Transverse colon (tissue), 4 donors: ENCODE measurements around the gene LCNL1. TPM values are rescaled to one million over a fixed set of nuclear protein-coding genes. Genes with fewer than 3 reads are reported as not detected.

Experiments
- DNase-seq: peaks from one replicate; pipeline ENCODE4 v3.0.0-alpha.2; 2019
- H3K27ac ChIP-seq, 4 donors: fragments of 200-600 bp; sonication (generic); 2 replicates each; pipeline ENCODE4 v1.5.1; 2016 to 2018; ENCODE audit warnings: inconsistent platforms in 4 of 4
- H3K27me3 ChIP-seq: fragments of 200-600 bp; sonication (generic); 2 replicates; pipeline ENCODE4 v1.5.1; 2017; ENCODE audit warnings: inconsistent platforms
- H3K36me3 ChIP-seq, 4 donors: fragments of 200-600 bp; sonication (generic); 2 replicates each; pipeline ENCODE4 v1.5.1; 2017 to 2019; ENCODE audit warnings: inconsistent platforms in 4 of 4
- H3K4me1 ChIP-seq, 4 donors: fragments of 200-600 bp; sonication (generic); 2 replicates each; pipeline ENCODE4 v1.5.1; 2017 to 2020; ENCODE audit warnings: inconsistent platforms in 4 of 4
- H3K4me3 ChIP-seq, 4 donors: fragments of 200-600 bp; sonication (generic); 1 replicate in 1 of 4; 2 replicates in 3 of 4; pipeline versions ENCODE4 v1.5.1 to v1.6.1; 2017 to 2019; ENCODE audit warnings: inconsistent platforms in 4 of 4
- H3K9me3 ChIP-seq, 2 donors: fragments of 200-600 bp; sonication (generic); 2 replicates each; pipeline ENCODE4 v1.5.1; 2017 to 2019; ENCODE audit warnings: inconsistent platforms in 2 of 2
- CTCF ChIP-seq, 5 experiments: fragments of 200-600 bp in 3 of 5; fragments of 450-650 bp in 2 of 5; sonication (generic) in 3 of 5; IDR thresholded peaks; 1 replicate in 2 of 5; 2 replicates in 3 of 5; pipeline ENCODE4 v1.5.1; 2016 to 2017; ENCODE audit warnings: antibody characterized with exemption in 5 of 5, inconsistent platforms in 3 of 5, mild to moderate bottlenecking in 2 of 5, moderate library complexity in 1 of 5
- EP300 ChIP-seq: sonication (generic); formaldehyde crosslinking; IDR thresholded peaks from one replicate; pipeline ENCODE4 v1.6.1; 2017; ENCODE audit warnings: antibody characterized with exemption, low read depth
- POLR2A ChIP-seq: fragments of 450-650 bp; IDR thresholded peaks from one replicate; pipeline ENCODE4 v1.6.1; 2016; ENCODE audit warnings: antibody characterized with exemption, mild to moderate bottlenecking, moderate library complexity
- POLR2AphosphoS5 ChIP-seq, 3 donors: sonication (generic); formaldehyde crosslinking; IDR thresholded peaks; one replicate each; pipeline ENCODE4 v1.6.1; 2016; ENCODE audit warnings: antibody characterized with exemption in 3 of 3
- WGBS, 2 donors: methylation state at CpG; one replicate each; pipeline ENCODE4 v1.1.5; 2018; ENCODE audit warnings: low coverage in 1 of 2; 5-methylcytosine and 5-hydroxymethylcytosine counted together
- in situ Hi-C, 4 donors: fragments of 200-750 bp; cut with MboI; loops; one replicate each; pipeline versions ENCODE4 v1.15.0 to v1.15.1; 2017; ENCODE audit warnings: low sequenced_read_pairs in 3 of 4, low pct_ligation_motif_present in 1 of 4, low pct_unique_long_range_greater_than_20kb in 1 of 4
- intact Hi-C: fragments of 100-400 bp; cut with DNase I; formaldehyde crosslinking; loops from one replicate; pipeline ENCODE4 v1.15.1; 2023; ENCODE audit warnings: low total_unique reads
- total RNA-seq, 4 donors: library from RNA; depleted of rRNA; stranded (reverse); fragments of >200 nt; gene quantifications; one replicate each; pipeline ENCODE4 v1.1.0, GENCODE V29; 2016

The LCNL1 gene
- total RNA-seq, 4 donors from 2014 or later: 0.27 to 0.75 TPM; not detected in 2

GRCh38 chr9:137015976-137016375 is 33.2 kb downstream of the LCNL1 start:
- Histone ChIP-seq H3K4me3 (no peak overlapping the region), H3K36me3 (no peaks in the 10 kb centered on the region), H3K4me1 (no peaks in the 10 kb centered on the region), H3K9me3 (no peaks in the 10 kb centered on the region), H3K27me3 (no peaks in the 10 kb centered on the region), H3K27ac (no peak overlapping the region)
- intact Hi-C loops (no loop called here), in situ Hi-C loops (no loop called here)
- no peak for DNase-seq
- WGBS, 2 donors: 100% methylated on average over 6 of the region's 21 CpGs; no CpG with 5 or more reads in 1 of the 2 donors
- TF ChIP-seq POLR2AphosphoS5 (IDR thresholded peaks at IDR 0.05) (no peak), POLR2A (no peak), EP300 (no peak), CTCF (IDR thresholded peaks at IDR 0.05) (no peak)

GRCh38 chr9:137016436-137016835 is 33.6 kb downstream of the LCNL1 start:
- in situ Hi-C loops: no loop called here
- no peak for DNase-seq
- no peak overlapping the region for H3K4me3 ChIP-seq
- no peak for TF ChIP-seq CTCF (IDR thresholded peaks at IDR 0.05)
- TF ChIP-seq EP300: no peak
- TF ChIP-seq POLR2A: no peak
- H3K9me3 ChIP-seq: no peaks in the 10 kb centered on the region
- H3K36me3 ChIP-seq: no peaks in the 10 kb centered on the region
- no peak overlapping the region for H3K27ac ChIP-seq
- intact Hi-C loops: no loop called here
- 88% methylated on average over 12 of the region's 16 CpGs; no CpG with 5 or more reads in 1 of the 2 donors for WGBS, 2 donors
- peaks cover 0 to 3% (median 2%) of the 10 kb centered on the region in 4 donors for H3K4me1 ChIP-seq
- no peaks in the 10 kb centered on the region for H3K27me3 ChIP-seq

- no peak for DNase-seq
- 96% methylated on average over 27 of the region's 28 CpGs; no CpG with 5 or more reads in 1 of the 2 donors for WGBS, 2 donors
- Histone ChIP-seq H3K9me3 (no peaks in the 10 kb centered on the region), H3K36me3 (no peaks in the 10 kb centered on the region), H3K27ac (no peak overlapping the region), H3K4me1 (peaks cover 0 to 6% (median 5%) of the 10 kb centered on the region in 4 donors), H3K4me3 (no peak overlapping the region), H3K27me3 (no peaks in the 10 kb centered on the region)
- intact Hi-C loops: no loop called here
- no peak for TF ChIP-seq POLR2AphosphoS5 (IDR thresholded peaks at IDR 0.05)
- no peak for TF ChIP-seq POLR2A
- no peak for TF ChIP-seq EP300
- TF ChIP-seq CTCF (IDR thresholded peaks at IDR 0.05): no peak
- in situ Hi-C loops: no loop called here
Observed at GRCh38 chr9:137017071-137017470, 34.3 kb downstream of the LCNL1 start.

- intact Hi-C loops: no loop called here
Observed at GRCh38 chr9:137017791-137018497, 35.2 kb downstream of the LCNL1 start.

More at GRCh38 chr9:137017791-137018497, 35.2 kb downstream of the LCNL1 start:
- TF ChIP-seq POLR2A (no peak), EP300 (no peak), CTCF (IDR thresholded peaks at IDR 0.05) (no peak), POLR2AphosphoS5 (IDR thresholded peaks at IDR 0.05) (no peak)
- Histone ChIP-seq H3K4me3 (no peak overlapping the region), H3K27ac (no peak overlapping the region), H3K4me1 (peaks cover 0 to 13% (median 12%) of the 10 kb centered on the region in 4 donors), H3K36me3 (no peaks in the 10 kb centered on the region), H3K9me3 (no peaks in the 10 kb centered on the region), H3K27me3 (no peaks in the 10 kb centered on the region)
- DNase-seq: no peak
- 96% methylated on average over 19 of the region's 45 CpGs; no CpG with 5 or more reads in 1 of the 2 donors for WGBS, 2 donors
- in situ Hi-C loops: no loop called here
